ENCODE data around the gene SERPINE3.

DNA sequence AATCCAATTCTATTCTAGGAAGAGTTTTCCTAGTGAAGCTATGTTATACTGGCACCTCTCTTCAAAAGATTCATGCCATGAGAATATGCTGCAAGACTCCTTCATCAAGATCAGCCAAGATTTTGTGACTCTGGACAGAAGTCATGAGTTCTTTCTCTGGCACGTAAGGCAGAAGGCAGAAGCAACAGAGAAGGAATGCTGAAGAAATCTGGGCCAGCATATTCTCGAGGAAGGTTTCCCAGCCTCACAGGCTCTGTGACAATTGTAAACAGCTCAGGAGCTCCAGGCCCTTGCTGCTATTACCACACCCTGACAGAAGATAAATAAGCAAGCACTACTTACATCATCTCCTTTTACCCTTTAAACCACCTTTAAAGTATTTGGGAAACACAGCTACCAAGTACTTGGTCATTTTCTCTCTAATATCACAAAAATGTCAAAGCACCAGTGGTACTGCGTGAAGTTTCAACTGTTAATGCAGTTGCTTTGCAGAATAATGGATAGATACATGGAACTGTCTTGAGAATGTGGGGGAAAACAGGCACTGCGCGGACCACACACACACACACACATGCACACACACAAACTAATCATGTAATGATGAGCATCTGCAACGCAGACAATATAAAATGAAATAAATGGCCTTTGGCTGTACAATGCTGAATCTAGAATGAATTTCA lies 57.9 kb downstream of the SERPINE3 start:
- TF ChIP-seq, protein P1, sequence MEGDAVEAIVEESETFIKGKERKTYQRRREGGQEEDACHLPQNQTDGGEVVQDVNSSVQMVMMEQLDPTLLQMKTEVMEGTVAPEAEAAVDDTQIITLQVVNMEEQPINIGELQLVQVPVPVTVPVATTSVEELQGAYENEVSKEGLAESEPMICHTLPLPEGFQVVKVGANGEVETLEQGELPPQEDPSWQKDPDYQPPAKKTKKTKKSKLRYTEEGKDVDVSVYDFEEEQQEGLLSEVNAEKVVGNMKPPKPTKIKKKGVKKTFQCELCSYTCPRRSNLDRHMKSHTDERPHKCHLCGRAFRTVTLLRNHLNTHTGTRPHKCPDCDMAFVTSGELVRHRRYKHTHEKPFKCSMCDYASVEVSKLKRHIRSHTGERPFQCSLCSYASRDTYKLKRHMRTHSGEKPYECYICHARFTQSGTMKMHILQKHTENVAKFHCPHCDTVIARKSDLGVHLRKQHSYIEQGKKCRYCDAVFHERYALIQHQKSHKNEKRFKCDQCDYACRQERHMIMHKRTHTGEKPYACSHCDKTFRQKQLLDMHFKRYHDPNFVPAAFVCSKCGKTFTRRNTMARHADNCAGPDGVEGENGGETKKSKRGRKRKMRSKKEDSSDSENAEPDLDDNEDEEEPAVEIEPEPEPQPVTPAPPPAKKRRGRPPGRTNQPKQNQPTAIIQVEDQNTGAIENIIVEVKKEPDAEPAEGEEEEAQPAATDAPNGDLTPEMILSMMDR (conservative IDR thresholded peaks at IDR 0.05 in 1 of 2, IDR thresholded peaks at IDR 0.05 in 1 of 2; ENCODE audit: low read depth in 1 of 2, low read length in 2 of 2): no peak
- TF ChIP-seq EZH2 (IDR thresholded peaks at IDR 0.05; ENCODE audit: low read length, missing control alignments): no peak
